ENCODE data around the gene CCDC197. TPM values are rescaled to one million over a fixed set of nuclear protein-coding genes. Genes with fewer than 3 reads are reported as not detected.

Gene CCDC197
- total and polyA plus RNA-seq, 9 donors, result 0.04 to 0.32 (median 0.22) TPM; not detected in 5

DNA sequence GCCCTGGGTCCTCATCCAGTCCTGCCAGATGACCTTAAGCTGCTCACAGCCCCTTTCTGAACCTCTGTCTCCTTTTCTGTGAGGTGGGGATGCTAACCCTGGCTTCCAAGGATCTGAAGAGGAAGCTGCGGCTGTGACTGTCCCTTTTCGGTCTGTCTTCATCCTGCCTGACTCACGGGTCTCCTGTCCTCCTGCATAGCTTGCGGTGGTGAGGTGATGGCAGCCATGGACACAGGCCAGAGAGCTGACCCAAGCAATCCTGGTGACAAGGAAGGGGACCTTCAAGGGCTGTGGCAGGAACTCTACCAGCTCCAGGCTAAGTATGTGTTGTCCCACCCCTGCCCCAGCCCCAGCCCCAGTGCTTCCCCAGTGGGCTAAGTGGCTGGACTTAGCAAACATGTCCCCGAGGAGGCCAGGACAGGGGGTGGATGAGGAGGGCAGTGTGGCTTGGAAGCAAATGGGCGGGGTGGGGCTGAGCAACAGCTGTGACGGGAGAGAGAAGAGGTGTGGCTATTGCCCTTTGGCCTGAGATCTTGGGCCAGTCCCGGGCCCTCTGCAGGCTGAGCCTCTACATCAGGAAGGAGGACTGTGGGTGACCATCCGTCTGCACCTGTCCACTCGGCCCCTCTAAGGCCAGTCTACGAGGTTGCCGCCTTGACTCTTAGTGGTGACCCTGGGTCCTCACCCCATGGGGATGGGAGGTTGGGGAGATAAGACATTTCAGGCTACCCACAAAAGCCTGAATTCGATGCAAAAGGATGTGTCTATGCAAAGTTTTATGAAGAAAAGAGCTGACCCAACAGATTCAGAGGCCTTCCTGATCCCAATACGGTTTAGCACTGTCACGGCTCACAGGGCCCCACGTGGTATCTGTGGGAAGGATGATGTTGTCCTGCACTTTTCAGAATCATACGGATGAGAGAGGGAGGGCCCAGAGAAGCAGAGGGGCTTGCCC lies 1.1 kb downstream of the CCDC197 start:
- Histone ChIP-seq H3K4me3 (ENCODE audit: low read length) (no peak overlapping the region), H3K36me3 (ENCODE audit: control insufficient read depth, insufficient read depth, low read length) (no peaks in the 10 kb centered on the region), H3K27ac (ENCODE audit: low read length) (no peak overlapping the region), H3K4me1 (ENCODE audit: control insufficient read depth, insufficient read depth, low read length) (peaks cover 58% of the 10 kb centered on the region), H3K9me3 (replicated peaks; ENCODE audit: control insufficient read depth, low read depth, low read length) (no peaks in the 10 kb centered on the region), H3K27me3 (ENCODE audit: control insufficient read depth, insufficient read depth, low read length) (peaks cover 5% of the 10 kb centered on the region)
- peak; percentile 30 for DNase-seq
- 59% methylated on average over 14 of the region's 17 CpGs for WGBS (ENCODE audit: insufficient coverage)

DNA sequence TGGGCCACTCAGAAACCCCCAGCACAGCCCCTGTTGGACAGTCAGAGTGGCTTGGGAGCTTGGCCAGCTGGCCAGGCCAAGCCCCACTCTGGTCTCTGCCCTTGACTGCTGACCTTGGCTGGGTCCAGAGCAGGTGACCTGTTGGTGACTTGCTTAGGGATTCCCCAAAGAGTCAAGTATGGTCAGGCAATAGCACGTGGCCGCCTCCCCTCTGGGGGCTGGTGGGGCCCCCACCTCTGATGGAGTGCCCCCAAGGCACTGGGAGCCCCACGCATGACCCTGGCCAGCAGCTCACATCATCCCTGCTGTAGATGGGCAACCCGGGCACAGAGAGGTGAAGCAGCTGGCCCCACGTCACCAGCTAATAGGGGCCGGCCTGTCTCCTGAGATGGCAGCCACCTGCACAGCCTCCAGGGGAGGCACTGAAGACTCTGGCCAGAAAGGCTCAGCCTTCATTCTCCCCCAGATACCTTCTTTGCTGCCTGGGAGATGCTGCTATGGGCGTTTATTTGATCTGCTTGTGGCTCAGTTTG lies 1.8 kb downstream of the CCDC197 start:
- Histone ChIP-seq H3K9me3 (replicated peaks; ENCODE audit: control insufficient read depth, low read depth, low read length) (no peaks in the 10 kb centered on the region), H3K27ac (ENCODE audit: low read length) (no peak overlapping the region), H3K36me3 (ENCODE audit: control insufficient read depth, insufficient read depth, low read length) (no peaks in the 10 kb centered on the region), H3K4me3 (ENCODE audit: low read length) (no peak overlapping the region), H3K4me1 (ENCODE audit: control insufficient read depth, insufficient read depth, low read length) (peaks cover 58% of the 10 kb centered on the region), H3K27me3 (ENCODE audit: control insufficient read depth, insufficient read depth, low read length) (peaks cover 5% of the 10 kb centered on the region)
- DNase-seq, result no peak
- WGBS (ENCODE audit: insufficient coverage), result 74% methylated on average over 7 of the region's 7 CpGs

DNA sequence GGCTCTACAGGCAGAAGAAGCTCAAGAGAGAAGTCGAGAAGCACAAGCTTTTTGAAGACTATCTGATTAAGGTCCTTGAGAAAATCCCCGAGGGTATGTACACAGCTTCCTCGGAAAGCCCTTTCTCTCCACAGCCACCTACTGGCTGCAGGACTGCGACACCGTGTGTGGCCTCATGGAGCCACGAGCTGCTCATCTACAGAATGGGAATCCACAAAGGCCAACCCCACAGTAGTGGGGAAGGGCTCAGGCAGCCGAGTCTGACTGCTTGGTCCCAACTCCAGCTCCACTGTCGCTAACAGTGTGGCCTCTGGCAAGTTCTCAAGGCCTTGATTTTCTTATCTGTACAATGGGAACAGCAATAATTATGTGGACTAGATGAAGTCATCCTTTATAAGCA lies 2.5 kb downstream of the CCDC197 start:
- H3K27ac ChIP-seq (ENCODE audit: low read length), result no peak overlapping the region
- no peaks in the 10 kb centered on the region for H3K9me3 ChIP-seq (replicated peaks; ENCODE audit: control insufficient read depth, low read depth, low read length)
- peaks cover 57% of the 10 kb centered on the region for H3K4me1 ChIP-seq (ENCODE audit: control insufficient read depth, insufficient read depth, low read length)
- no peak for DNase-seq
- peaks cover 5% of the 10 kb centered on the region for H3K27me3 ChIP-seq (ENCODE audit: control insufficient read depth, insufficient read depth, low read length)
- no peak overlapping the region for H3K4me3 ChIP-seq (ENCODE audit: low read length)
- 77% methylated on average over 5 of the region's 8 CpGs for WGBS (ENCODE audit: insufficient coverage)
- H3K36me3 ChIP-seq (ENCODE audit: control insufficient read depth, insufficient read depth, low read length), result no peaks in the 10 kb centered on the region

DNA sequence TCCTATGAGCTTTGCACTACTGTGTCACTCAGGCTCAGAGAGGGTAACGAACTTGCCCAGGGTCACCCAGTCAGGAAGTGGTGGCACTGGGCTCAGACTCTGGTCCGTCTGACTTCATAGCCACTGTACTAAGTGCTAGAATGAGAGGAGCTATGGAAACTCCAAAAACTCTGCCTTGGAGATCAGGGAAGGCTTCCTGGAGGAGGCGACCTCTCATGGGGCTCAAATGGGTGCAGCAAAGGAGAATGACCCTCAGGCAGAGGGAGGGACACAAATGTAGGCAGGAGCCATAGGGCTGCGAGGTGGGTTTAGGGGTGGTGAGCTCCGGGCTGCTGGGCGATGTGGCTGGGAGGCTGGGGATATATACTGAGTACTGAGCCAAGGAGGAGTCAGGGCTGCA lies 3.2 kb downstream of the CCDC197 start:
- DNase-seq, result no peak
- no peaks in the 10 kb centered on the region for H3K36me3 ChIP-seq (ENCODE audit: control insufficient read depth, insufficient read depth, low read length)
- H3K4me1 ChIP-seq (ENCODE audit: control insufficient read depth, insufficient read depth, low read length), result peaks cover 51% of the 10 kb centered on the region
- no peak overlapping the region for H3K4me3 ChIP-seq (ENCODE audit: low read length)
- H3K9me3 ChIP-seq (replicated peaks; ENCODE audit: control insufficient read depth, low read depth, low read length), result no peaks in the 10 kb centered on the region
- H3K27ac ChIP-seq (ENCODE audit: low read length), result no peak overlapping the region
- 96% methylated on average over 2 of the region's 6 CpGs for WGBS (ENCODE audit: insufficient coverage)
- H3K27me3 ChIP-seq (ENCODE audit: control insufficient read depth, insufficient read depth, low read length), result peaks cover 5% of the 10 kb centered on the region

DNA sequence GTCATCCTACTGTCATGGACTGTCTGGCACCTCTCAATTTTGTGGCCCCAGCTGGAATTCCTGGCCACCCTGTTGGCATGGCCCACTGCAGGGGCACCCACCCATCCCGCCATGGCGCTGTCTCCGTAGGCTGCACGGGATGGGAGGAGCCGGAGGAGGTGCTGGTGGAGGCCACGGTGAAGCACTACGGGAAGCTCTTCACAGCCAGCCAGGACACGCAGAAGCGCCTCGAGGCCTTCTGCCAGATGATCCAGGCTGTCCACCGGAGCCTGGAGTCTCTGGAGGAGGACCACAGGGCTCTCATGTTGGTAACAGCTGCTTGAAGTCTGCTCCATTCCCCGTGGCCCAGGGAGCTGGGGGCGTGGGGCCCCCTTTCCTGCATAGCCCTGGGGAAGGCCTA lies 3.9 kb downstream of the CCDC197 start:
- Histone ChIP-seq H3K4me1 (ENCODE audit: control insufficient read depth, insufficient read depth, low read length) (peaks cover 43% of the 10 kb centered on the region), H3K4me3 (ENCODE audit: low read length) (no peak overlapping the region), H3K27me3 (ENCODE audit: control insufficient read depth, insufficient read depth, low read length) (peaks cover 5% of the 10 kb centered on the region), H3K9me3 (replicated peaks; ENCODE audit: control insufficient read depth, low read depth, low read length) (no peaks in the 10 kb centered on the region), H3K27ac (ENCODE audit: low read length) (no peak overlapping the region), H3K36me3 (ENCODE audit: control insufficient read depth, insufficient read depth, low read length) (no peaks in the 10 kb centered on the region)
- peak; percentile 51 for DNase-seq
- WGBS (ENCODE audit: insufficient coverage), result 34% methylated on average over 9 of the region's 13 CpGs

DNA sequence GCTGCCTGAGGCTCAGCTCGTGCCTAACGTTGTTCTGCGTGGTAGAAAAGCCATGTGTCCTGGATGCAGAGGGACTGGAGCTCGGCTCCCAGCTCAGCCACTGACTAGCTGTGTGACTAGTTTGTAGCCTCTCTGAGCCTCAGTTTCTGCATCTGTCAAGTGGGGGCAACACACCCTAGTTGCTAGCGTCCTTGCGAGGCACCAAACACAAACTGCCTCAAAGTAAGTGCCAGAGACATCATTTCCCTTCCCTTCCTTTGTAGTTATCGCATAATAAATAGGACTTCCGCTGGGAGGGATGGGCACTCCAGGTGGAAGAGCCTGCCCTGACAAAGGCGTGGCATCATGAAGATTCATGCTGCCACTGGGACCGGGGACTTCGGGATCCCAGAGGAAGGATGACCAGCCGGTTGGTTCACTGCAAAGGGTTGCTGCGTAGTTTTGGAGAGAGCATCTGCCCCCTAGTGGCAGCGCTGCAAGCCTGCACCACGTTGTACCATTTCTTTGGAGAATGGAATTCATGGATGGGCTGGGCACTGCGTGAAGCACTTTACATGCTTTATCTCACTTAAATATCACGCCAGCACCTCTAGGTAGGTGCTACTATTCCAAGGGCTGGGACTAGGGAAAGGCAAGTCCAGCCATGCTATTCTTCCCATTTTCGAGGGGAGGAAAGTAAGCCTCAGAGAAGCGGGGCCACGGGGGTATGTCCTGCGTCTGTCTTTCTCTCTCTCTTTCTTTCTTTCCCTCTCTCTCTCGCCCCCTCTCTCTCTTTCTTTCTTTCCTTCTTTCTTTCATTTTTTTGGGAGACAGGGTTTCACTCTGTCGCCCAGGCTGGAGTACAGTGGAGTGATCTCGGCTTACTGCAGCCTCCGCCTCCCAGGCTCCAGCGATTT lies 4.6 kb downstream of the CCDC197 start:
- DNase-seq, result peak; percentile 74
- H3K4me3 ChIP-seq (ENCODE audit: low read length), result no peak overlapping the region
- H3K36me3 ChIP-seq (ENCODE audit: control insufficient read depth, insufficient read depth, low read length), result no peaks in the 10 kb centered on the region
- H3K27me3 ChIP-seq (ENCODE audit: control insufficient read depth, insufficient read depth, low read length), result peaks cover 2% of the 10 kb centered on the region
- 40% methylated on average over 22 of the region's 26 CpGs for WGBS (ENCODE audit: insufficient coverage)
- no peaks in the 10 kb centered on the region for H3K9me3 ChIP-seq (replicated peaks; ENCODE audit: control insufficient read depth, low read depth, low read length)
- no peak overlapping the region for H3K27ac ChIP-seq (ENCODE audit: low read length)
- peaks cover 36% of the 10 kb centered on the region for H3K4me1 ChIP-seq (ENCODE audit: control insufficient read depth, insufficient read depth, low read length)

DNA sequence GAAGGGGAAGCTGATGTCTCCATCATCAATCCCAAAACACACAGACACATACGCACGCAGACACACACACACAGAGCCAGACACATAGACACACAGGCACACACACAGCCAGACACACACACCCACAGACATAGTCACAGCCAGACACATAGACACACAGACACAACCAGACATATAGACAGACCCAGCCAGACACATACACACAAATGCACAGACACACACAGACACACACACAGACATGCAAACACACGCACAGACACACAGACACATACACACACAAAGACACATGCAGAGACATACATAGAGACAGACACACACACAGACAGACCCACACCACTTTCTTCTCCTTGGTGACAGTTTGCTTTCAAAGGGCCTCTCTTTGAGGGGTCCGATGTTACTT lies 6.3 kb downstream of the CCDC197 start:
- Histone ChIP-seq H3K36me3 (ENCODE audit: control insufficient read depth, insufficient read depth, low read length) (no peaks in the 10 kb centered on the region), H3K27me3 (ENCODE audit: control insufficient read depth, insufficient read depth, low read length) (no peaks in the 10 kb centered on the region), H3K27ac (ENCODE audit: low read length) (no peak overlapping the region), H3K4me3 (ENCODE audit: low read length) (no peak overlapping the region), H3K9me3 (replicated peaks; ENCODE audit: control insufficient read depth, low read depth, low read length) (no peaks in the 10 kb centered on the region), H3K4me1 (ENCODE audit: control insufficient read depth, insufficient read depth, low read length) (peaks cover 22% of the 10 kb centered on the region)
- DNase-seq, result no peak
- WGBS (ENCODE audit: insufficient coverage), result 58% methylated on average over 3 of the region's 4 CpGs

DNA sequence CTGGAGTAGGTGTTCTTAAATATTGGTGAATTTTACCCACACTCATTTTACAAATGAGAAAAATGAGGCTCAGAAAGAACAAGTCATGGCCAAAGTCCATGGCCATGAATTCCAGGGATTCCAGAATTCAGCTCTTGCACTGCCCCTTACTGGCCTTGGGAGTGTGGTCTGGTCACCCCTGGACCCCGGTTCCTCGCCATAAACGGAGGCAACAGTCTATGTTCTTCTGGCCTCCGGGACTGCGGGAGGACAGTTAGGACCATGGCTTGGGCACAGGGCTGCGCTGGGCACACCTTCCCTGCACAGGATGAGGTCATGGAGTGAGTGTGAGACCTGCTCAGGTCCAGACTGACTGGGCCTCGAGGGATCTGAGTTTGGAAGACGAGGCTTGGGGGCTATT lies 6.9 kb downstream of the CCDC197 start:
- WGBS (ENCODE audit: insufficient coverage), result 57% methylated on average over 7 of the region's 8 CpGs

DNA sequence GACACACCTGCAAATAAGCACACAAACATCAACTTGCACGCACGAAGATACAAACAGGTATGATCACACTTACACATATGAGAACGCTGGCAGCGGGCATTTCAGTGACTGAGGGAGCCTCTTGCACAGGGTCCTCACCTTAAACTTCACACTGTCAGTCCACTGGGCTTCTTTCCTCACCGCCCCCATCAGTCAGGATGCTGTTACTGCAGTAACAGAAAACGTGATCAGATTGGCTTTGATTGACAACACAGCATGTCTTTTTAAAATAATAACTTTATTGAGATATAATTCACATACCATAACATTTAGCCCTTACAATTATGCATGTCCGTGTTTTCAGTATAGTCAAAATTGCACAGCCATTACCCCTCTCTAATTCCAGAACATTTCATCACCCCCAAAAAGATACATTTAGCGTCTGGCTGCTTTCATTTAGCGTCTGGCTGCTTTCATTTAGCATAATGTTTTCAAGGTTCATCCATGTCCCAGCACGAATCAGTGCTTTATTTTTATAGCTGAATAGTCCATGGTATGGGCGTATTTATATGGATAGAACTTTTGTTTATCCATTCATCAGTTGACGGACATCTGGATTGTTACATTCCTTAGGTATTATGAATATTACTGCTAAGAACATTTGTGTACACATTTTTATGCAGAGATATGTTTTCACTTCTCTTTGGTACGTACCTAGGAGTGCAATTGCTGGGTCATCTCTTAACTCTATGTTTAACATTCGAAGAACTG lies 8.4 kb downstream of the CCDC197 start:
- no peaks in the 10 kb centered on the region for H3K27me3 ChIP-seq (ENCODE audit: control insufficient read depth, insufficient read depth, low read length)
- 54% methylated on average over 4 of the region's 14 CpGs for WGBS (ENCODE audit: insufficient coverage)
- H3K36me3 ChIP-seq (ENCODE audit: control insufficient read depth, insufficient read depth, low read length), result no peaks in the 10 kb centered on the region
- DNase-seq, result no peak
- no peak overlapping the region for H3K27ac ChIP-seq (ENCODE audit: low read length)
- H3K4me3 ChIP-seq (ENCODE audit: low read length), result no peak overlapping the region
- peaks cover 16% of the 10 kb centered on the region for H3K4me1 ChIP-seq (ENCODE audit: control insufficient read depth, insufficient read depth, low read length)
- H3K9me3 ChIP-seq (replicated peaks; ENCODE audit: control insufficient read depth, low read depth, low read length), result no peaks in the 10 kb centered on the region

More for the DNA sequence above, 6.9 kb downstream of the CCDC197 start:
- Histone ChIP-seq H3K27ac (ENCODE audit: low read length) (no peak overlapping the region), H3K9me3 (replicated peaks; ENCODE audit: control insufficient read depth, low read depth, low read length) (no peaks in the 10 kb centered on the region), H3K36me3 (ENCODE audit: control insufficient read depth, insufficient read depth, low read length) (no peaks in the 10 kb centered on the region), H3K27me3 (ENCODE audit: control insufficient read depth, insufficient read depth, low read length) (no peaks in the 10 kb centered on the region), H3K4me3 (ENCODE audit: low read length) (no peak overlapping the region), H3K4me1 (ENCODE audit: control insufficient read depth, insufficient read depth, low read length) (peaks cover 16% of the 10 kb centered on the region)
- DNase-seq, result no peak

All from muscle of leg (tissue), 11 donors.